Mucosa of rectum (tissue), 2 donors: ENCODE data around the gene FAM25G.
"Not testable (repeated sequence)": the region's sequence is repeated elsewhere in the genome, so short reads cannot be mapped to it uniquely, and the experiment has no call there.

ENCODE experiments used
- H3K27ac ChIP-seq, 2 donors: one replicate each; pipeline ENCODE4 v1.7.0; 2013; ENCODE audit warnings: inconsistent platforms in 2 of 2, low read depth in 2 of 2, low read length in 2 of 2
- H3K27me3 ChIP-seq, 2 donors: one replicate each; pipeline ENCODE4 v1.7.0; 2013; ENCODE audit warnings: low read length in 2 of 2; ENCODE audit not compliant: control insufficient read depth in 2 of 2, insufficient read depth in 2 of 2
- H3K36me3 ChIP-seq, 2 donors: one replicate each; pipeline ENCODE4 v1.7.0; 2013; ENCODE audit warnings: low read length in 2 of 2; ENCODE audit not compliant: control insufficient read depth in 2 of 2, insufficient read depth in 2 of 2
- H3K4me1 ChIP-seq, 2 donors: one replicate each; pipeline ENCODE4 v1.7.0; 2013; ENCODE audit warnings: low read length in 2 of 2, mild to moderate bottlenecking in 1 of 2; ENCODE audit not compliant: control insufficient read depth in 2 of 2, insufficient read depth in 2 of 2
- H3K4me3 ChIP-seq, 2 donors: one replicate each; pipeline ENCODE4 v1.7.0; 2013; ENCODE audit warnings: low read length in 2 of 2
- H3K9ac ChIP-seq, 2 donors: one replicate each; pipeline ENCODE4 v1.7.0; 2013; ENCODE audit warnings: low read length in 2 of 2, low read depth in 1 of 2, mild to moderate bottlenecking in 1 of 2
- H3K9me3 ChIP-seq, 2 donors: one replicate each; pipeline ENCODE4 v1.7.0; 2013; ENCODE audit warnings: low read length in 2 of 2; ENCODE audit not compliant: control insufficient read depth in 2 of 2
- donor health status: healthy.
- donor health status: Normal muscosa, but diverticular disease.

FAM25G gene

GRCh38 chr10:47491600-47491999 lies at the start of gene FAM25G:
TSS of gene FAM25G (minus strand) at chr10:47491700. CDS start at chr10:47491674, 26 bp downstream.
- not testable (repeated sequence) for H3K27ac ChIP-seq, H3K27me3 ChIP-seq

GRCh38 chr10:47536430-47536829 lies 44.9 kb upstream of the FAM25G start:
- H3K4me3 ChIP-seq, H3K36me3 ChIP-seq, H3K9ac ChIP-seq, H3K4me1 ChIP-seq, H3K27ac ChIP-seq, H3K27me3 ChIP-seq, H3K9me3 ChIP-seq: not testable (repeated sequence)

More at GRCh38 chr10:47491600-47491999, at the start of gene FAM25G:
- H3K9me3 ChIP-seq, H3K4me3 ChIP-seq, H3K36me3 ChIP-seq, H3K9ac ChIP-seq, H3K4me1 ChIP-seq: not testable (repeated sequence)

- H3K4me1 ChIP-seq, H3K27me3 ChIP-seq, H3K4me3 ChIP-seq, H3K9ac ChIP-seq, H3K36me3 ChIP-seq, H3K27ac ChIP-seq, H3K9me3 ChIP-seq: not testable (repeated sequence)
Observed at GRCh38 chr10:47523475-47523874, 32.0 kb upstream of the FAM25G start, which contains the start of gene AGAP9. TSS of gene AGAP9 (minus strand) at chr10:47523638. CDS start at chr10:47523526, 112 bp downstream.

GRCh38 chr10:47502313-47502712 lies 10.8 kb upstream of the FAM25G start:
- H3K4me1 ChIP-seq, H3K4me3 ChIP-seq, H3K9ac ChIP-seq, H3K27me3 ChIP-seq, H3K36me3 ChIP-seq, H3K9me3 ChIP-seq, H3K27ac ChIP-seq: not testable (repeated sequence)

- not testable (repeated sequence) for H3K36me3 ChIP-seq, H3K27ac ChIP-seq, H3K9me3 ChIP-seq, H3K9ac ChIP-seq, H3K27me3 ChIP-seq, H3K4me3 ChIP-seq, H3K4me1 ChIP-seq
Observed at GRCh38 chr10:47494226-47494625, 2.7 kb upstream of the FAM25G start.

- not testable (repeated sequence) for H3K4me3 ChIP-seq, H3K9me3 ChIP-seq, H3K36me3 ChIP-seq, H3K4me1 ChIP-seq, H3K9ac ChIP-seq, H3K27me3 ChIP-seq, H3K27ac ChIP-seq
Observed at GRCh38 chr10:47489630-47490029, 1.9 kb downstream of the FAM25G start.

GRCh38 chr10:47485943-47486342 lies 5.6 kb downstream of the FAM25G start:
- not testable (repeated sequence) for H3K27me3 ChIP-seq, H3K9ac ChIP-seq, H3K4me3 ChIP-seq, H3K9me3 ChIP-seq, H3K4me1 ChIP-seq, H3K27ac ChIP-seq, H3K36me3 ChIP-seq

- H3K27me3 ChIP-seq, H3K4me3 ChIP-seq, H3K27ac ChIP-seq, H3K4me1 ChIP-seq, H3K36me3 ChIP-seq, H3K9me3 ChIP-seq, H3K9ac ChIP-seq: not testable (repeated sequence)
Observed at GRCh38 chr10:47484786-47485185, 6.7 kb downstream of the FAM25G start.

GRCh38 chr10:47483923-47484322 lies 7.6 kb downstream of the FAM25G start, which contains the start of gene ANXA8:
TSS of gene ANXA8 (minus strand) at chr10:47484115. CDS start at chr10:47483933, 182 bp downstream.
- not testable (repeated sequence) for H3K27me3 ChIP-seq, H3K4me3 ChIP-seq, H3K9me3 ChIP-seq, H3K27ac ChIP-seq, H3K4me1 ChIP-seq, H3K36me3 ChIP-seq, H3K9ac ChIP-seq

GRCh38 chr10:47482367-47482766 lies 9.1 kb downstream of the FAM25G start:
- not testable (repeated sequence) for H3K9me3 ChIP-seq, H3K27me3 ChIP-seq

GRCh38 chr10:47481768-47482181 lies 9.7 kb downstream of the FAM25G start:
- H3K9ac ChIP-seq, H3K4me1 ChIP-seq, H3K27ac ChIP-seq, H3K4me3 ChIP-seq, H3K27me3 ChIP-seq, H3K36me3 ChIP-seq, H3K9me3 ChIP-seq: not testable (repeated sequence)

More at GRCh38 chr10:47482367-47482766, 9.1 kb downstream of the FAM25G start:
- not testable (repeated sequence) for H3K4me1 ChIP-seq, H3K9ac ChIP-seq, H3K36me3 ChIP-seq, H3K27ac ChIP-seq, H3K4me3 ChIP-seq
